ENCODE results near the gene ZFP91. TPM values are rescaled to one million over a fixed set of nuclear protein-coding genes. Genes with fewer than 3 reads are reported as not detected.

Gene ZFP91
- total and polyA plus RNA-seq, 2 of the 13 experiments (the other 11 are each of a cell fraction or from before 2014, with no cell fraction given): 13.5 to 38.6 TPM

- intact Hi-C loops (cut with micrococcal nuclease; ENCODE audit: unreplicated experiment): no loop called here
- DNase-seq (ENCODE audit: low spot score): no peak
- no peak for TF ChIP-seq ZNF547 (CRISPR knock-in tag; IDR thresholded peaks at IDR 0.05)
- TF ChIP-seq ZNF598 (CRISPR knock-in tag; IDR thresholded peaks at IDR 0.05; ENCODE audit: borderline replicate concordance): no peak
- no peak for TF ChIP-seq SNAPC5 (CRISPR knock-in tag; IDR thresholded peaks at IDR 0.05; ENCODE audit: borderline replicate concordance)
- no peak for TF ChIP-seq RELA (CRISPR knock-in tag; IDR thresholded peaks at IDR 0.05)
- no peak for TF ChIP-seq POLR2AphosphoS2 (IDR thresholded peaks at IDR 0.05; ENCODE audit: low read depth, low read length)
- no peak for TF ChIP-seq ZNF501 (CRISPR knock-in tag; IDR thresholded peaks at IDR 0.05)
- no peak for TF ChIP-seq ZSCAN9 (CRISPR knock-in tag; IDR thresholded peaks at IDR 0.05; ENCODE audit: borderline replicate concordance)
- no peak for TF ChIP-seq HNRNPL (IDR thresholded peaks at IDR 0.05; ENCODE audit: low read depth, low read length)
- TF ChIP-seq BCL6 (CRISPR knock-in tag; IDR thresholded peaks at IDR 0.05): no peak
- TF ChIP-seq CBX1 (IDR thresholded peaks at IDR 0.05; ENCODE audit: low read depth): no peak
- Histone ChIP-seq H3K4me2 (ENCODE audit: low read depth, low read length) (no peak overlapping the region), H3K4me3 (replicated peaks in 1 of 3; ENCODE audit: insufficient read depth in 1 of 3, low read depth in 2 of 3, low read length in 3 of 3) (no peak overlapping the region), H3K9ac (ENCODE audit: insufficient read depth, low read depth, low read length) (no peak overlapping the region), H3K36me3 (replicated peaks in 1 of 2; ENCODE audit: control insufficient read depth in 1 of 2, insufficient read depth in 2 of 2, low read length in 2 of 2) (peaks cover 2 to 15% of the 10 kb centered on the region in 2 experiments), H3K9me3 (ENCODE audit: low read length) (no peaks in the 10 kb centered on the region), H3K79me2 (ENCODE audit: insufficient read depth, low read length) (peaks cover 93% of the 10 kb centered on the region), H3K4me1 (ENCODE audit: insufficient read depth, low read length) (peaks cover 52% of the 10 kb centered on the region), H3K27me3 (ENCODE audit: control insufficient read depth in 1 of 2, insufficient read depth in 2 of 2, low read length in 2 of 2) (no peaks in the 10 kb centered on the region), H3K27ac (ENCODE audit: extremely low read length, insufficient read depth, low read length) (no peak overlapping the region), H4K20me1 (ENCODE audit: insufficient read depth, low read length) (peaks cover 16% of the 10 kb centered on the region), H2AFZ (ENCODE audit: low read length) (no peak overlapping the region)
- BruUV-seq (replicated peaks): no TSS peak
- ChIA-PET CTCF (ENCODE audit: low intra/inter-chr PET ratio, low total read pairs) (no interaction called here), POLR2A (no interaction called here)
- WGBS (ENCODE audit: low lambda C conversion rate): 94% methylated on average over 3 of the region's 3 CpGs
- FAIRE-seq: no peak
- ATAC-seq: no peak
- in situ Hi-C loops (cut with HindIII; ENCODE audit: extremely low pct_ligation_motif_present, low pct_unique_long_range_greater_than_20kb): no loop called here
These were observed 18.8 kb downstream of the ZFP91 start for GRCh38 chr11:58597486-58598144.

GRCh38 chr11:58600510-58600909 is 21.6 kb downstream of the ZFP91 start:
- in situ Hi-C loops (cut with HindIII; ENCODE audit: extremely low pct_ligation_motif_present, low pct_unique_long_range_greater_than_20kb) (no loop called here), intact Hi-C loops (cut with micrococcal nuclease; ENCODE audit: unreplicated experiment) (no loop called here)
- ChIA-PET CTCF (ENCODE audit: low intra/inter-chr PET ratio, low total read pairs) (no interaction called here), POLR2A (no interaction called here)
- DNase-seq (ENCODE audit: low spot score) (no peak), FAIRE-seq (no peak), ATAC-seq (no peak)
- H4K20me1 ChIP-seq (ENCODE audit: insufficient read depth, low read length): peaks cover 12% of the 10 kb centered on the region; the same call in 1 of the 2 replicates
- H3K9me3 ChIP-seq (ENCODE audit: low read length): no peaks in the 10 kb centered on the region
- BruUV-seq (replicated peaks): no TSS peak
- no peak overlapping the region for H2AFZ ChIP-seq (ENCODE audit: low read length)
- no peak overlapping the region for H3K4me3 ChIP-seq (replicated peaks in 1 of 3; ENCODE audit: insufficient read depth in 1 of 3, low read depth in 2 of 3, low read length in 3 of 3)
- WGBS (ENCODE audit: low lambda C conversion rate): 99% methylated on average over 2 of the region's 2 CpGs
- peaks cover 0 to 18% of the 10 kb centered on the region in 2 experiments; a peak in 2 of 5 replicates for H3K36me3 ChIP-seq (replicated peaks in 1 of 2; ENCODE audit: control insufficient read depth in 1 of 2, insufficient read depth in 2 of 2, low read length in 2 of 2)
- H3K79me2 ChIP-seq (ENCODE audit: insufficient read depth, low read length): peaks cover 94% of the 10 kb centered on the region
- no peak overlapping the region for H3K4me2 ChIP-seq (ENCODE audit: low read depth, low read length)
- no peak overlapping the region for H3K9ac ChIP-seq (ENCODE audit: insufficient read depth, low read depth, low read length)
- peaks cover 37% of the 10 kb centered on the region for H3K4me1 ChIP-seq (ENCODE audit: insufficient read depth, low read length)
- H3K27ac ChIP-seq (ENCODE audit: extremely low read length, insufficient read depth, low read length): no peak overlapping the region
- H3K27me3 ChIP-seq (ENCODE audit: control insufficient read depth in 1 of 2, insufficient read depth in 2 of 2, low read length in 2 of 2): no peaks in the 10 kb centered on the region
- no peak for TF ChIP-seq REPIN1 (CRISPR knock-in tag; IDR thresholded peaks at IDR 0.05; ENCODE audit: borderline replicate concordance, low read depth)
- TF ChIP-seq TRAFD1 (CRISPR knock-in tag; IDR thresholded peaks at IDR 0.05; ENCODE audit: borderline replicate concordance): no peak
- no peak for TF ChIP-seq ZUFSP (CRISPR knock-in tag; IDR thresholded peaks at IDR 0.05; ENCODE audit: borderline replicate concordance)
